Activated CD8-positive, alpha-beta T cell treated with anti-CD3 and anti-CD28 coated beads for 36 hours (primary cell): ENCODE results near the gene TP73. TPM values are rescaled to one million over a fixed set of nuclear protein-coding genes. Genes with fewer than 3 reads are reported as not detected.

Experiments
- ATAC-seq: fragments of 200-7000 bp; cut with Tn5 transposase; one replicate; pipeline ENCODE4 v1.10.0; 2021; ENCODE audit warnings: mild to moderate bottlenecking, moderate library complexity
- CTCF ChIA-PET: fragments of 350-600 bp; sonication (Branson Sonifier 250); formaldehyde crosslinking; loops from one replicate; lab custom pipeline; 2021; ENCODE audit warnings: antibody characterized with exemption; lab: Charles Lee
- POLR2A ChIA-PET: fragments of 350-600 bp; sonication (Branson Sonifier 250); formaldehyde crosslinking; loops from one replicate; lab custom pipeline; 2021; ENCODE audit warnings: antibody characterized with exemption; lab: Charles Lee
- DNase-seq: peaks from one replicate; pipeline ENCODE4 v3.0.0-alpha.2; 2020
- H3K27ac Mint-ChIP-seq: one replicate; pipeline ENCODE4 v1.8.0; 2021; ENCODE audit warnings: mild to moderate bottlenecking, mixed read lengths
- H3K27me3 Mint-ChIP-seq: one replicate; pipeline ENCODE4 v1.8.0; 2021; ENCODE audit warnings: mixed read lengths
- H3K36me3 Mint-ChIP-seq: one replicate; pipeline ENCODE4 v1.8.0; 2021; ENCODE audit warnings: low read depth, mixed read lengths
- H3K4me1 Mint-ChIP-seq: one replicate; pipeline ENCODE4 v1.8.0; 2021; ENCODE audit warnings: low read depth, mixed read lengths
- H3K4me3 Mint-ChIP-seq: one replicate; pipeline ENCODE4 v1.8.0; 2021; ENCODE audit warnings: mild to moderate bottlenecking, moderate library complexity, mixed read lengths
- H3K9me3 Mint-ChIP-seq: one replicate; pipeline ENCODE4 v1.8.0; 2021; ENCODE audit warnings: mixed read lengths
- CTCF ChIP-seq: fragments of 200-600 bp; IDR thresholded peaks from one replicate; pipeline ENCODE4 v1.8.0; 2022; ENCODE audit warnings: antibody characterized with exemption, mild to moderate bottlenecking
- intact Hi-C: fragments of 100-400 bp; cut with micrococcal nuclease; formaldehyde crosslinking; loops from one replicate; pipeline ENCODE4 v1.10.0; 2022
- total RNA-seq, 2 experiments: library from RNA; stranded (reverse); gene quantifications; one replicate each; pipeline ENCODE4 v1.2.3, GENCODE V29; 2021

The TP73 gene
- total RNA-seq, 2 experiments from 2014 or later, result 0.60 to 0.68 TPM

DNA sequence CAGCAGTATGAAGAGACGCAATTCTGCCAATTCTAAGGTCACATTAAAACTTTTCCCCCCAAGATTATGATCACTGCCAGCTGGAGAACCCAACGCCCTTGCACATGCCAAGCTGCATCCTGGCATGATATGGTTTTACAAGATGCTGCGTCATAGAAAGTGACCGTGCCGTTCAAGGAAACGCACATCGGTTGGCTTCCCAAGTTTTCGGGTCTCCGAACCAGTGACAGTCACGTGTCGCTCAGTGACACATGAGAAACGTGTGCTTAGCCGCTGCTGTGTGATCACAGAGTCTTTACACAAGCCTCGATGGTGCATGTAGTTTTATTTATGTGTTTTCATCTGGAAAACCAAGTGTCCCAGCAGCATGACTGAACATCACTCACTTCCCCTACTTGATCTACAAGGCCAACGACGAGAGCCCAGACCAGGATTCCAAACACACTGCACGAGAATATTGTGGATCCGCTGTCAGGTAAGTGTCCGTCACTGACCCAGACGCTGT is 127.6 kb downstream of the TP73 start:
- no peaks in the 10 kb centered on the region for H3K9me3 Mint-ChIP-seq
- DNase-seq (no peak), ATAC-seq (no peak)
- no peak for TF ChIP-seq CTCF
- H3K36me3 Mint-ChIP-seq, result peaks cover 30% of the 10 kb centered on the region
- intact Hi-C loops, result no loop called here
- no peak overlapping the region for H3K4me3 Mint-ChIP-seq
- CTCF ChIA-PET, result no interaction called here
- peaks cover 4% of the 10 kb centered on the region for H3K4me1 Mint-ChIP-seq
- H3K27ac Mint-ChIP-seq, result no peak overlapping the region
- H3K27me3 Mint-ChIP-seq, result no peaks in the 10 kb centered on the region
- POLR2A ChIA-PET, result interaction anchor here (3.3 kb wide), 1 partner anchor 16 kb away, joined by 12 read pairs; the partner anchor contains the start of gene LRRC47

DNA sequence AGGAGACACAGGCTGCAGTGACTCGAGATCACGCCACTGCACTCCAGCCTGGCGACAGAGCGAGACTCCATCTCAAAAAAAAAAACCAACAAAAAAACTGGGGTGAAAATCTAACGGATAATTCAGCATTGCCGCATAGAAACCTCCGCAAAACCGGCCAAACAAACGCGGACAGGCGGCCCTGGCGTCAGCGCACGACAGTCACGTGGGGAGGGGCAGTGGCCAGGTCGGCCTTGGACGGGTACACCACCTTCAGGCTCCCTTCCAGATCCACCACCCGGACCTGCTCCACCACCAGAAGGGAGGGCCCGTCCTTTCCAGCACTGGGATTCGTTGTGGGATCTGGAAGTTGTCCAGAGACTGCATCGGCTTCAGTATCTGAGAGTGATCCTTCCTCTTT is 128.6 kb downstream of the TP73 start:
- no peak for TF ChIP-seq CTCF
- intact Hi-C loops, result no loop called here
- Mint-ChIP-seq H3K36me3 (peaks cover 35% of the 10 kb centered on the region), H3K4me1 (no peaks in the 10 kb centered on the region), H3K4me3 (no peak overlapping the region), H3K27me3 (no peaks in the 10 kb centered on the region), H3K27ac (no peak overlapping the region), H3K9me3 (no peaks in the 10 kb centered on the region)
- CTCF ChIA-PET, result no interaction called here
- POLR2A ChIA-PET, result no interaction called here
- ATAC-seq, result no peak
- DNase-seq, result no peak

DNA sequence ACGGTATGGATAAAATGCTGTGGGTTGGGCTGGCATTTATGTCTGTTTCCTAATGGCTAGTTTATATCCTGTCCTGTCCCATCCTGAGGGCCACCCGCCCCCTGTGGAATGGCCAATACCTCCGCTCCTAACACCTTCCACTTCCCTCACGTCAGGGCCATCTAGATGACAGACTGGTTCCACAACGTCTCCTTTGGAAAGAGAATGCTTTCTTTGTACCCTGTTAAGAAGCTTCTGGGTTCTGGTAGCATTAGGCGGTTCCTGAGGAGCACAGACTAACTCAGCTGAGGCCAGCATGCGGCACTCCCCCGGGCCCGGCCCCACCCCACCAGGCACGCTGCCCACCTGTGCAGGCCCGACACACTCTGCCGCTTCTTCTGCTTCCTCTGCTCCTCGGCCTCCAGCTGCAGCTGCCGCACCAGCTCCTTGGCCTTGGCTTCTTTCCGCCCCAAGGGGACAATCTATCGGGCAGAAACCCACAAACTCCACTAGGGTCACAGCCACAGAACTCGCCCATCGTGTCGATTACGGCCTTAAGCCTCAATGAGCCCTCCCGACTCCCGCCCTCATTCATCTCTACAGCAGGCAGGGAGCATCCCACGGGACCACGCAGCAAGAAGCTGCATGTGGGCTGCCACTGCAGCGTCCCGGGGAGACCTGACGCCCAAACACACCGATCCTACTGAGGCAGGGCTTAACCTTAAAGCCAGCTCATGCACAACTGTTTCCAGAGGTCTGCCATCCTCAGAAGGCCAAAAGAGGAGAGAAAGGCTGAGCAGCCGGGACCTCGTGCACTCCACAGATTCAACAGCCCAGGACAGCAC is 131.5 kb downstream of the TP73 start:
- no peaks in the 10 kb centered on the region for H3K9me3 Mint-ChIP-seq
- no peak overlapping the region for H3K27ac Mint-ChIP-seq
- TF ChIP-seq CTCF, result no peak
- ATAC-seq (no peak), DNase-seq (no peak)
- no peaks in the 10 kb centered on the region for H3K27me3 Mint-ChIP-seq
- CTCF ChIA-PET, result interaction anchor here (2.0 kb wide), 1 partner anchor 10 kb away, joined by 6 read pairs; no protein-coding TSS in a partner anchor
- H3K4me1 Mint-ChIP-seq, result peaks cover 14% of the 10 kb centered on the region
- H3K4me3 Mint-ChIP-seq, result no peak overlapping the region
- peaks cover 43% of the 10 kb centered on the region for H3K36me3 Mint-ChIP-seq
- POLR2A ChIA-PET, result interaction anchor here (1.1 to 1.5 kb wide), 3 partner anchors 10 to 28 kb away, joined by 3 to 5 read pairs (median 3); no protein-coding TSS in a partner anchor
- intact Hi-C loops, result no loop called here

DNA sequence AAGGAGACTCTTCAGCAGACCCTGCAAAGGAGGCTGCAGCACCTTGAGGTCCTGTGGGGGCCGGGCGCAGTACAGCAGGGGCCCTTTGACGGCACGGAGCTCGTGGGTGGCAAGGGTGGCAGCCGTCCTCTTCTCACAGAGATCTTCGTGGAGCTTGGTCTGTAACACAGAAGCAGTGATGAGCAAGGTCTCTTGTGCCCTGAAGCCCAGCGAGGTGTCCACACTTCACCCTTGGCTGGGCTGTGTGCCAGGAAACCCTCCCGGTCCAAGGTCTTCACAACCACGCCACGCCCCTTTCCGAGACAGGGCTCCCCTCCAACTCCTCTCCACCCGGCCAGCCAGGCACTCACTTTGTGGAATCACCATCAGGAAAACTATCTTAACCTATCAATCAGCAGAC is 132.7 kb downstream of the TP73 start:
- H3K36me3 Mint-ChIP-seq, result peaks cover 39% of the 10 kb centered on the region
- POLR2A ChIA-PET, result interaction anchor here (1.3 to 1.5 kb wide), 3 partner anchors 10 to 29 kb away, joined by 3 to 5 read pairs (median 4); no protein-coding TSS in a partner anchor
- CTCF ChIA-PET, result interaction anchor here (2.0 kb wide), 1 partner anchor 9 kb away, joined by 6 read pairs; no protein-coding TSS in a partner anchor
- ATAC-seq (no peak), DNase-seq (no peak)
- peaks cover 14% of the 10 kb centered on the region for H3K4me1 Mint-ChIP-seq
- no peak for TF ChIP-seq CTCF
- no peaks in the 10 kb centered on the region for H3K27me3 Mint-ChIP-seq
- intact Hi-C loops, result no loop called here
- H3K4me3 Mint-ChIP-seq, result no peak overlapping the region
- no peaks in the 10 kb centered on the region for H3K9me3 Mint-ChIP-seq
- no peak overlapping the region for H3K27ac Mint-ChIP-seq
